NCI-H2227 (cell line): Measurements from ENCODE around the gene MAST2.

ENCODE experiments used
- DNase-seq: peaks from one replicate; lab custom pipeline; 2025; ENCODE audit not compliant: unreplicated experiment; lab: John Stamatoyannopoulos, UW

The MAST2 gene

GRCh38 chr1:45974541-45975269 lies 171.3 kb downstream of the MAST2 start:
- peak; percentile 16 for DNase-seq

GRCh38 chr1:45976623-45977022 lies 173.2 kb downstream of the MAST2 start:
- no peak for DNase-seq

GRCh38 chr1:45979074-45979777 lies 175.8 kb downstream of the MAST2 start:
- DNase-seq, result peak; percentile 67

GRCh38 chr1:45979778-45980176 lies 176.4 kb downstream of the MAST2 start:
- no peak for DNase-seq

- no peak for DNase-seq
Measured at GRCh38 chr1:45982359-45982758, 178.9 kb downstream of the MAST2 start.

- no peak for DNase-seq
Measured at GRCh38 chr1:45983967-45984366, 180.6 kb downstream of the MAST2 start.

- no peak for DNase-seq
Measured at GRCh38 chr1:45987204-45987603, 183.8 kb downstream of the MAST2 start.

GRCh38 chr1:45989249-45989648 lies 185.8 kb downstream of the MAST2 start:
- no peak for DNase-seq

- DNase-seq, result no peak
Measured at GRCh38 chr1:45994423-45994822, 191.0 kb downstream of the MAST2 start.

- DNase-seq, result no peak
Measured at GRCh38 chr1:45995298-45995697, 191.9 kb downstream of the MAST2 start.

- DNase-seq, result no peak
Measured at GRCh38 chr1:45998020-45998617, 194.7 kb downstream of the MAST2 start.

- no peak for DNase-seq
Measured at GRCh38 chr1:45999507-45999906, 196.1 kb downstream of the MAST2 start.

GRCh38 chr1:46001081-46001785 lies 197.8 kb downstream of the MAST2 start:
- DNase-seq, result no peak

- no peak for DNase-seq
Measured at GRCh38 chr1:46002551-46003150, 199.2 kb downstream of the MAST2 start.

- no peak for DNase-seq
Measured at GRCh38 chr1:46003315-46003714, 199.9 kb downstream of the MAST2 start.

- no peak for DNase-seq
Measured at GRCh38 chr1:46004492-46004891, 201.1 kb downstream of the MAST2 start.

- no peak for DNase-seq
Measured at GRCh38 chr1:46005594-46005993, 202.2 kb downstream of the MAST2 start.

- no peak for DNase-seq
Measured at GRCh38 chr1:46008585-46008984, 205.2 kb downstream of the MAST2 start.

GRCh38 chr1:46010611-46011010 lies 207.2 kb downstream of the MAST2 start:
- DNase-seq, result no peak

GRCh38 chr1:46011121-46011695 lies 207.8 kb downstream of the MAST2 start:
- no peak for DNase-seq

- no peak for DNase-seq
Measured at GRCh38 chr1:46012236-46012635, 208.8 kb downstream of the MAST2 start.
